Gastroesophageal sphincter (tissue), 4 donors: Measurements from ENCODE around the gene ABAT. TPM values are rescaled to one million over a fixed set of nuclear protein-coding genes. Genes with fewer than 3 reads are reported as not detected.

Experiments
- ATAC-seq: fragments of 150-250 bp; one replicate; pipeline ENCODE4 v1.9.1; 2016; ENCODE audit warnings: mild to moderate bottlenecking, moderate library complexity
- H3K27ac ChIP-seq, 4 donors: fragments of 200-600 bp; sonication (generic) in 3 of 4; 1 replicate in 3 of 4; 2 replicates in 1 of 4; pipeline ENCODE4 v1.5.1; 2016 to 2019
- H3K27me3 ChIP-seq: fragments of 200-600 bp; sonication (generic); one replicate; pipeline ENCODE4 v1.5.1; 2019
- H3K36me3 ChIP-seq, 2 donors: fragments of 200-600 bp; sonication (generic); one replicate each; pipeline ENCODE4 v1.5.1; 2019; ENCODE audit warnings: control low read depth in 1 of 2
- H3K4me1 ChIP-seq, 3 donors: fragments of 200-600 bp; sonication (generic); 1 replicate in 2 of 3; 2 replicates in 1 of 3; pipeline ENCODE4 v1.5.1; 2016 to 2019; ENCODE audit warnings: control low read depth in 2 of 3
- H3K4me3 ChIP-seq, 2 donors: fragments of 200-600 bp; sonication (generic); one replicate each; pipeline ENCODE4 v1.5.1; 2019; ENCODE audit warnings: mild to moderate bottlenecking in 1 of 2, moderate library complexity in 1 of 2
- H3K9me3 ChIP-seq, 3 donors: fragments of 200-600 bp; sonication (generic); one replicate each; pipeline ENCODE4 v1.5.1; 2017 to 2019; ENCODE audit warnings: control low read depth in 2 of 3
- EP300 ChIP-seq: sonication (generic); formaldehyde crosslinking; IDR thresholded peaks from one replicate; pipeline ENCODE4 v1.6.1; 2017; ENCODE audit warnings: antibody characterized with exemption, mild to moderate bottlenecking
- POLR2A ChIP-seq, 2 donors: fragments of 450-650 bp; IDR thresholded peaks; one replicate each; pipeline ENCODE4 v1.6.1; 2017; ENCODE audit warnings: antibody characterized with exemption in 2 of 2, mild to moderate bottlenecking in 2 of 2, moderate library complexity in 1 of 2
- POLR2AphosphoS5 ChIP-seq: sonication (generic); formaldehyde crosslinking; IDR thresholded peaks from one replicate; pipeline ENCODE4 v1.6.1; 2017; ENCODE audit warnings: antibody characterized with exemption
- WGBS, 2 donors: methylation state at CpG; one replicate each; pipeline ENCODE4 v1.1.5; 2018; ENCODE audit warnings: low coverage in 1 of 2; 5-methylcytosine and 5-hydroxymethylcytosine counted together
- total RNA-seq, 4 donors: library from RNA; depleted of rRNA; stranded (reverse); fragments of >200 nt; gene quantifications; one replicate each; pipeline ENCODE4 v1.1.0, GENCODE V29; 2016
- TF ChIP-seq, protein P1 (sequence below), 4 experiments: fragments of 200-600 bp in 2 of 4; fragments of 450-650 bp in 2 of 4; sonication (generic) in 1 of 4; IDR thresholded peaks; one replicate each; pipeline ENCODE4 v1.5.1; 2017 to 2019; ENCODE audit warnings: antibody characterized with exemption in 4 of 4, mild to moderate bottlenecking in 2 of 4, moderate library complexity in 2 of 4

Gene ABAT
- total RNA-seq, 4 donors from 2014 or later, result 5.3 to 15.6 (median 10.3) TPM

DNA sequence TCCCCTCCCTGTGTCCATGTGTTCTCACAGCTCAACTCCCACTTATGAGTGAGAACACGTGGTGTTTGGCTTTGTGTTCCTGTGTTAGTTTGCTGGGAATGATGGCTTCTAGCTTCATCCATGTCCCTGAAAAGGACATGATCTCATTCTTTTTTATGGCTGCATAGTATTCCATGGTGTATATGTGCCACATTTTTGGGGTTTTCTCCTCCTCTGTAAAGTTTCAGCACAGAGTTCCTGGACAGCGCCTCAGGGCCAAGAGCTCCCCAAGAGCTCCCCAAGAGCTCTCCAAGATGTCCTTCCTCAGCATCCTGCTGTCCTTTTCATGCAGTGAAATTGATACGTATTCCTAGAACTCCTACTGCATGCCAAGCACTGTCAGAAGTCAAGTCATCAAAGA lies 6.9 kb upstream of the ABAT start:
- 77 to 80% methylated on average over 1 to 3 of the region's 3 CpGs for WGBS, 2 donors
- no peaks in the 10 kb centered on the region for H3K9me3 ChIP-seq
- no peak for ATAC-seq
- no peaks in the 10 kb centered on the region for H3K4me1 ChIP-seq
- TF ChIP-seq POLR2AphosphoS5, result no peak
- no peak for TF ChIP-seq EP300
- TF ChIP-seq POLR2A (IDR thresholded peaks at IDR 0.05), result no peak
- TF ChIP-seq, protein P1, sequence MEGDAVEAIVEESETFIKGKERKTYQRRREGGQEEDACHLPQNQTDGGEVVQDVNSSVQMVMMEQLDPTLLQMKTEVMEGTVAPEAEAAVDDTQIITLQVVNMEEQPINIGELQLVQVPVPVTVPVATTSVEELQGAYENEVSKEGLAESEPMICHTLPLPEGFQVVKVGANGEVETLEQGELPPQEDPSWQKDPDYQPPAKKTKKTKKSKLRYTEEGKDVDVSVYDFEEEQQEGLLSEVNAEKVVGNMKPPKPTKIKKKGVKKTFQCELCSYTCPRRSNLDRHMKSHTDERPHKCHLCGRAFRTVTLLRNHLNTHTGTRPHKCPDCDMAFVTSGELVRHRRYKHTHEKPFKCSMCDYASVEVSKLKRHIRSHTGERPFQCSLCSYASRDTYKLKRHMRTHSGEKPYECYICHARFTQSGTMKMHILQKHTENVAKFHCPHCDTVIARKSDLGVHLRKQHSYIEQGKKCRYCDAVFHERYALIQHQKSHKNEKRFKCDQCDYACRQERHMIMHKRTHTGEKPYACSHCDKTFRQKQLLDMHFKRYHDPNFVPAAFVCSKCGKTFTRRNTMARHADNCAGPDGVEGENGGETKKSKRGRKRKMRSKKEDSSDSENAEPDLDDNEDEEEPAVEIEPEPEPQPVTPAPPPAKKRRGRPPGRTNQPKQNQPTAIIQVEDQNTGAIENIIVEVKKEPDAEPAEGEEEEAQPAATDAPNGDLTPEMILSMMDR (IDR thresholded peaks at IDR 0.05), result no peak
- no peak overlapping the region for H3K4me3 ChIP-seq
- H3K36me3 ChIP-seq, result peaks cover 0 to 56% of the 10 kb centered on the region in 2 donors
- H3K27me3 ChIP-seq, result no peaks in the 10 kb centered on the region
- H3K27ac ChIP-seq, result no peak overlapping the region

- Histone ChIP-seq H3K9me3 (no peaks in the 10 kb centered on the region), H3K27me3 (no peaks in the 10 kb centered on the region), H3K4me1 (no peaks in the 10 kb centered on the region), H3K36me3 (peaks cover 0 to 56% of the 10 kb centered on the region in 2 donors), H3K27ac (no peak overlapping the region), H3K4me3 (no peak overlapping the region)
- 90 to 100% methylated on average over 1 to 2 of the region's 5 CpGs for WGBS, 2 donors
- ATAC-seq, result no peak
- no peak for TF ChIP-seq POLR2AphosphoS5
- no peak for TF ChIP-seq POLR2A (IDR thresholded peaks at IDR 0.05)
- no peak for TF ChIP-seq EP300
- TF ChIP-seq, protein P1 (IDR thresholded peaks at IDR 0.05), result no peak
Measured at GRCh38 chr16:8668113-8668512, 6.3 kb upstream of the ABAT start.

DNA sequence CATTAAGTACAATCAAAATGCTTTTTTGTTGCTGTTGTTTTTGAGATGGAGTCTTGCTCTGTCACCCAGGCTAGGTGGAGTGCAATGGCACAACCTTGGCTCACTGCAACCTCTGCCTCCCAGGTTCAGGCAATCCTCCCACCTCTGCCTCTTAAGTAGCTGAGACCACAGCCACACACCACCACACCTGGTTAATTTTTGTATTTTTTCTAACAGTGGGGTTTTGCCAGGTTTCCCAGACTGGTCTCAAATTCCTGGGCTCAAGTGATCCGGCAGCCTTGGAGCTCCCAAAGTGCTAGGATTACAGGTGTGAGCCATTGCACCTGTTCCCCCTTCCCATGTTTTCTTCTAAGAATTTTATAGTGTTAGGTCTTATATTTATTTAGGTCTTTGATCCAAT lies 4.9 kb upstream of the ABAT start:
- no peaks in the 10 kb centered on the region for H3K9me3 ChIP-seq
- H3K27ac ChIP-seq, result no peak overlapping the region
- no peak for ATAC-seq
- no peaks in the 10 kb centered on the region for H3K27me3 ChIP-seq
- H3K4me1 ChIP-seq, result peaks cover 0 to 4% (median 0%) of the 10 kb centered on the region in 3 donors
- 25 to 71% methylated on average over 1 of the region's 1 CpG for WGBS, 2 donors
- H3K4me3 ChIP-seq, result no peak overlapping the region
- H3K36me3 ChIP-seq, result peaks cover 0 to 44% of the 10 kb centered on the region in 2 donors
- TF ChIP-seq, protein P1 (IDR thresholded peaks at IDR 0.05), result no peak
- TF ChIP-seq EP300 (no peak), POLR2AphosphoS5 (no peak), POLR2A (IDR thresholded peaks at IDR 0.05) (no peak)

GRCh38 chr16:8670014-8670560 lies 4.3 kb upstream of the ABAT start:
- 100% methylated on average over 1 of the region's 1 CpG for WGBS, 2 donors
- no peak overlapping the region for H3K27ac ChIP-seq
- ATAC-seq, result no peak
- TF ChIP-seq EP300 (no peak), POLR2AphosphoS5 (no peak), POLR2A (IDR thresholded peaks at IDR 0.05) (no peak)
- TF ChIP-seq, protein P1 (IDR thresholded peaks at IDR 0.05), result no peak
- no peaks in the 10 kb centered on the region for H3K27me3 ChIP-seq
- no peak overlapping the region for H3K4me3 ChIP-seq
- no peaks in the 10 kb centered on the region for H3K9me3 ChIP-seq
- peaks cover 0 to 9% (median 4%) of the 10 kb centered on the region in 3 donors for H3K4me1 ChIP-seq
- H3K36me3 ChIP-seq, result peaks cover 0 to 38% of the 10 kb centered on the region in 2 donors

DNA sequence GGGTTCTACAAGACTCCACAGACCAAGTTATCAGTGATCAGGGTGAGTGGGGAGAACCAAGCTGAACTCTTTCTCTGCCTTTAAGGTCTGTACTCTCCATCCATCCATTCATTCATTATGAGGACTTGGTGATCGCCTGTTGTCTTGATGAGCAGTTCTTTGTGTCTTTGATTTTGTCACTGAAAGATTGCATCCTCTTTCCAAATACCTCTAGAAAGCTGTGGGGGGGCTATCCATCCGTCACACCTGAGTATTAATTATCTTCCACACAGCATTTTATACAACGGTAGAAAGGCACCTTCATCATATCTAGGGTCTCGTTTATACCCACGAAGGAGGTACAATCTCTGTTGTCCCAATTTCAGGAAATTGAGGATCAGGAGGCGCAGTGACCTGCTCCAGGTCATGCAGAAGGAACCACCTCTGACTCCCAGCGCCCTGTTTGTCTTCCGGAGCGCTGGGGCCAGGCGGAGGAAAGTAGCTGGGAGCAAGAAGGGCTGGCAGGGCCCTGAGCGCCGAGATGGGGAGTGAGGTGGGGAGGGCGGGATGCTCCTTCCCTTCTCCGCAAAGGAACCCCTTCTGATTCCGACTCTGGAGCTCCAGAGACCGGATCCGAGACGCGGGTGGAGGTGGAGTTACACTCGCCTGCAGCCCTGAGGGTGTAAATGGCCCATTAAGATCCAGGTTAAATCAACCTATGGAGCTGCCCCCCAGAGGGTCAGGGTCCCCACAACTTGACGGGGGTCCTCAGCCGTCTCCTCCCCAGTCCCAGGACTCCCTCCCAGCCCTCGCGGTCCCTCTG lies 605 bp upstream of the ABAT start:
- TF ChIP-seq, protein P1 (IDR thresholded peaks at IDR 0.05), result no peak
- TF ChIP-seq POLR2A (IDR thresholded peaks at IDR 0.05) (no peak), EP300 (no peak), POLR2AphosphoS5 (no peak)
- peak; percentile 75 for ATAC-seq
- Histone ChIP-seq H3K4me3 (peak overlapping the region; percentile 71 to 73), H3K27me3 (no peaks in the 10 kb centered on the region), H3K9me3 (no peaks in the 10 kb centered on the region), H3K27ac (peak overlapping the region in 3 of 4 donors; percentile 44 to 68 (median 58)), H3K36me3 (peaks cover 0 to 4% of the 10 kb centered on the region in 2 donors), H3K4me1 (peaks cover 0 to 18% (median 4%) of the 10 kb centered on the region in 3 donors)
- 14 to 45% methylated on average over 3 to 17 of the region's 24 CpGs for WGBS, 2 donors
